ENCODE results near the gene TMEM175. TPM values are rescaled to one million over a fixed set of nuclear protein-coding genes. Genes with fewer than 3 reads are reported as not detected.

The TMEM175 gene
- total and polyA plus RNA-seq, 9 of the 15 experiments (the other 6 are each of a cell fraction or from before 2014, with no cell fraction given): 0.13 to 30.9 (median 9.4) TPM

DNA sequence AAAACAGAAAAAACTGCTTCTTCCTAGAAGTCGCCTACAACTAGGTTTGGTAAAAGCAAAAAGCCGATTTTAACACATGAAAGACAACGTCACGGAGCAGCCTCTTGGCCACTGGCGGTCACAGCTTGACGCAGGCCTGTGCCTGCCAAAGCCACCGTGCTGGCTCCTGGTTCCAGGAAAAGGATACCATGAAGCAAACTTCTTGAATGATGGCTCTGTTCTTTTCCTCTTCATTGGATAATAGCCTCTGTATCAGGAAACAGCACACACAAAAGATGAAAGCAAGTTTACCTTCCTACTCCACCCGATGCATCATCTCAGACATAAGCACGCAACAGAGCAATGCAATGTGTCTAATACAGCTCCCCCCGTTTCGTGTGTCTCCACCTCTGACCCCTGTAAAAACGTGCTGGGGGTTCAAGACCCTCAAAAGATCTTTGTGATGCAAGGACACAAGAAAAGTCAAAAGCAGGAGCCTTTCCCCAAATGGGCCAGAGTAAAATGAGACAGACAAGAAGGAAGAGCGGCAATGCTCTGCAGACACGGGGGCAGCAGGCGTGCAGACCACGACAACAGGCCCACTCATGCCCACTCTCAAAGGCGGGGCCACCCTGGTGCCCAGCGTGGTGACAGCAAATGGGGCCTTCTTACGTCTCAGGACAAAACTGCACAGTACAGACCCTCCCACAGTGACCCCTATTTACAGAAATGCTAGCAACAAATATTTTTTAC is 19.5 kb upstream of the TMEM175 start:
- FAIRE-seq (no peak), ATAC-seq (no peak), DNase-seq (ENCODE audit: extremely low read depth in 1 of 4, low spot score in 3 of 4) (no peak)
- no peak overlapping the region for H3K9ac ChIP-seq (ENCODE audit: insufficient read depth in 1 of 2, low read depth in 2 of 2, low read length in 2 of 2)
- intact Hi-C loops (cut with micrococcal nuclease): no loop called here
- peaks cover 0 to 21% of the 10 kb centered on the region in 2 experiments; a peak in 2 of 5 replicates for H3K4me1 ChIP-seq (replicated peaks in 1 of 2; ENCODE audit: control insufficient read depth in 2 of 2, insufficient read depth in 2 of 2, low read length in 2 of 2)
- 80% methylated on average over 18 of the region's 19 CpGs for WGBS (ENCODE audit: insufficient coverage, low coverage, missing lambda C conversion rate)
- H3K27ac ChIP-seq (ENCODE audit: extremely low read depth, low read depth, low read length): no peak overlapping the region
- H3K4me3 ChIP-seq: no peak overlapping the region
- no TSS peak for BruUV-seq (replicated peaks)
- no peaks in the 10 kb centered on the region for H3K27me3 ChIP-seq (ENCODE audit: control insufficient read depth in 2 of 2, insufficient read depth in 2 of 2, low read length in 2 of 2)
- no peak overlapping the region for H3K4me2 ChIP-seq (ENCODE audit: insufficient read depth, low read length)
- CTCF ChIA-PET (ENCODE audit: low intra/inter-chr PET ratio): no interaction called here
- H4K20me1 ChIP-seq (replicated peaks; ENCODE audit: control insufficient read depth, insufficient read depth, low read length): 0 out of 2 replicates have a peak, but pooled peaks cover 6% of the 10 kb centered on the region
- no peak overlapping the region for H2AFZ ChIP-seq (ENCODE audit: low read depth, low read length)
- no peaks in the 10 kb centered on the region for H3K9me1 ChIP-seq (ENCODE audit: control insufficient read depth, insufficient read depth, low read length)
- H3K79me2 ChIP-seq (ENCODE audit: control insufficient read depth, insufficient read depth, low read length): peaks cover 35% of the 10 kb centered on the region
- H3K36me3 ChIP-seq (ENCODE audit: control insufficient read depth, insufficient read depth, low read length): peaks cover 51% of the 10 kb centered on the region; the same call in 2 of the 3 replicates
- no peaks in the 10 kb centered on the region for H3K9me3 ChIP-seq (replicated peaks; ENCODE audit: control insufficient read depth, insufficient read depth, low read depth, low read length)
- POLR2A ChIA-PET: interaction anchor here (0.6 to 0.7 kb wide), 2 partner anchors 41 to 74 kb away, joined by 3 read pairs; partner anchors contain the start of gene IDUA
- in situ Hi-C loops (cut with MboI): no loop called here
- TF ChIP-seq KAT8 (IDR thresholded peaks at IDR 0.05; ENCODE audit: low read depth): no peak
- TF ChIP-seq ERF (CRISPR knock-in tag; IDR thresholded peaks at IDR 0.05): no peak
- no peak for TF ChIP-seq ETV6 (IDR thresholded peaks at IDR 0.05; ENCODE audit: borderline replicate concordance in 1 of 2, low read depth in 2 of 2, low read length in 1 of 2)
- no peak for TF ChIP-seq ETV6 (CRISPR knock-in tag; IDR thresholded peaks at IDR 0.05; ENCODE audit: borderline replicate concordance)
- no peak for TF ChIP-seq MYNN (IDR thresholded peaks at IDR 0.05)
- no peak for TF ChIP-seq MYNN (CRISPR knock-in tag; IDR thresholded peaks at IDR 0.05)
- no peak for TF ChIP-seq ZFX (CRISPR knock-in tag; IDR thresholded peaks at IDR 0.05)
- no peak for TF ChIP-seq JUND (IDR thresholded peaks at IDR 0.05; ENCODE audit: borderline replicate concordance, low read depth, low read length)
- TF ChIP-seq JUND (tag; IDR thresholded peaks at IDR 0.05; ENCODE audit: borderline replicate concordance, low read depth, low read length): no peak
- no peak for TF ChIP-seq ZNF134 (CRISPR knock-in tag; conservative IDR thresholded peaks at IDR 0.05)
- TF ChIP-seq EHMT2 (IDR thresholded peaks at IDR 0.05): no peak
- no peak for TF ChIP-seq ZNF224 (CRISPR knock-in tag; IDR thresholded peaks at IDR 0.05)
- TF ChIP-seq CREM (IDR thresholded peaks at IDR 0.05; ENCODE audit: low read depth): no peak
- TF ChIP-seq, protein P1, sequence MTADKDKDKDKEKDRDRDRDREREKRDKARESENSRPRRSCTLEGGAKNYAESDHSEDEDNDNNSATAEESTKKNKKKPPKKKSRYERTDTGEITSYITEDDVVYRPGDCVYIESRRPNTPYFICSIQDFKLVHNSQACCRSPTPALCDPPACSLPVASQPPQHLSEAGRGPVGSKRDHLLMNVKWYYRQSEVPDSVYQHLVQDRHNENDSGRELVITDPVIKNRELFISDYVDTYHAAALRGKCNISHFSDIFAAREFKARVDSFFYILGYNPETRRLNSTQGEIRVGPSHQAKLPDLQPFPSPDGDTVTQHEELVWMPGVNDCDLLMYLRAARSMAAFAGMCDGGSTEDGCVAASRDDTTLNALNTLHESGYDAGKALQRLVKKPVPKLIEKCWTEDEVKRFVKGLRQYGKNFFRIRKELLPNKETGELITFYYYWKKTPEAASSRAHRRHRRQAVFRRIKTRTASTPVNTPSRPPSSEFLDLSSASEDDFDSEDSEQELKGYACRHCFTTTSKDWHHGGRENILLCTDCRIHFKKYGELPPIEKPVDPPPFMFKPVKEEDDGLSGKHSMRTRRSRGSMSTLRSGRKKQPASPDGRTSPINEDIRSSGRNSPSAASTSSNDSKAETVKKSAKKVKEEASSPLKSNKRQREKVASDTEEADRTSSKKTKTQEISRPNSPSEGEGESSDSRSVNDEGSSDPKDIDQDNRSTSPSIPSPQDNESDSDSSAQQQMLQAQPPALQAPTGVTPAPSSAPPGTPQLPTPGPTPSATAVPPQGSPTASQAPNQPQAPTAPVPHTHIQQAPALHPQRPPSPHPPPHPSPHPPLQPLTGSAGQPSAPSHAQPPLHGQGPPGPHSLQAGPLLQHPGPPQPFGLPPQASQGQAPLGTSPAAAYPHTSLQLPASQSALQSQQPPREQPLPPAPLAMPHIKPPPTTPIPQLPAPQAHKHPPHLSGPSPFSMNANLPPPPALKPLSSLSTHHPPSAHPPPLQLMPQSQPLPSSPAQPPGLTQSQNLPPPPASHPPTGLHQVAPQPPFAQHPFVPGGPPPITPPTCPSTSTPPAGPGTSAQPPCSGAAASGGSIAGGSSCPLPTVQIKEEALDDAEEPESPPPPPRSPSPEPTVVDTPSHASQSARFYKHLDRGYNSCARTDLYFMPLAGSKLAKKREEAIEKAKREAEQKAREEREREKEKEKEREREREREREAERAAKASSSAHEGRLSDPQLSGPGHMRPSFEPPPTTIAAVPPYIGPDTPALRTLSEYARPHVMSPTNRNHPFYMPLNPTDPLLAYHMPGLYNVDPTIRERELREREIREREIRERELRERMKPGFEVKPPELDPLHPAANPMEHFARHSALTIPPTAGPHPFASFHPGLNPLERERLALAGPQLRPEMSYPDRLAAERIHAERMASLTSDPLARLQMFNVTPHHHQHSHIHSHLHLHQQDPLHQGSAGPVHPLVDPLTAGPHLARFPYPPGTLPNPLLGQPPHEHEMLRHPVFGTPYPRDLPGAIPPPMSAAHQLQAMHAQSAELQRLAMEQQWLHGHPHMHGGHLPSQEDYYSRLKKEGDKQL (CRISPR knock-in tag; IDR thresholded peaks at IDR 0.05; ENCODE audit: borderline replicate concordance): no peak
- no peak for TF ChIP-seq ZNF232 (CRISPR knock-in tag; IDR thresholded peaks at IDR 0.05)
- no peak for TF ChIP-seq PHB2 (IDR thresholded peaks at IDR 0.05; ENCODE audit: low read depth)
- TF ChIP-seq ZNF165 (CRISPR knock-in tag; IDR thresholded peaks at IDR 0.05; ENCODE audit: borderline replicate concordance): no peak
- TF ChIP-seq ZNF133 (CRISPR knock-in tag; IDR thresholded peaks at IDR 0.05): no peak
- TF ChIP-seq CBX1 (IDR thresholded peaks at IDR 0.05; ENCODE audit: low read depth): no peak

Data from K562 (cell line).